Testis (tissue), 3 donors: ENCODE measurements around the gene ATP6V1E1. TPM values are rescaled to one million over a fixed set of nuclear protein-coding genes. Genes with fewer than 3 reads are reported as not detected.
"Not testable (repeated sequence)": the region's sequence is repeated elsewhere in the genome, so short reads cannot be mapped to it uniquely, and the experiment has no call there.

Source experiments
- DNase-seq: peaks from one replicate; pipeline ENCODE4 v3.0.0-alpha.2; 2019
- H3K27ac ChIP-seq, 2 donors: fragments of 200-600 bp; sonication (generic); one replicate each; pipeline ENCODE4 v1.5.1; 2019
- H3K27me3 ChIP-seq: fragments of 200-600 bp; sonication (generic); one replicate; pipeline ENCODE4 v1.5.1; 2019
- H3K36me3 ChIP-seq: fragments of 200-600 bp; sonication (generic); one replicate; pipeline ENCODE4 v1.5.1; 2017; ENCODE audit warnings: low read depth; ENCODE audit errors: missing control alignments
- H3K4me1 ChIP-seq: fragments of 200-600 bp; sonication (generic); one replicate; pipeline ENCODE4 v1.5.1; 2019
- H3K4me3 ChIP-seq, 2 donors: fragments of 200-600 bp; sonication (generic); one replicate each; pipeline ENCODE4 v1.5.1; 2017 to 2019
- H3K9me3 ChIP-seq: fragments of 200-600 bp; sonication (generic); one replicate; pipeline ENCODE4 v1.5.1; 2017
- CTCF ChIP-seq, 3 experiments: fragments of 450-650 bp in 2 of 3; fragments of 200-600 bp in 1 of 3; sonication (generic) in 1 of 3; IDR thresholded peaks; one replicate each; pipeline ENCODE4 v1.5.1; 2016 to 2019; ENCODE audit warnings: antibody characterized with exemption in 3 of 3, mild to moderate bottlenecking in 2 of 3, moderate library complexity in 1 of 3
- POLR2A ChIP-seq: fragments of 450-650 bp; IDR thresholded peaks from one replicate; pipeline ENCODE4 v1.6.1; 2017; ENCODE audit warnings: antibody characterized with exemption, mild to moderate bottlenecking, moderate library complexity
- WGBS, 2 donors: methylation state at CpG; one replicate each; pipeline ENCODE4 v1.1.5; 2018; 5-methylcytosine and 5-hydroxymethylcytosine counted together
- intact Hi-C: fragments of 100-400 bp; cut with DNase I; formaldehyde crosslinking; loops from one replicate; pipeline ENCODE4 v1.15.1; 2023; ENCODE audit warnings: low total_unique reads
- polyA plus RNA-seq: library from polyadenylated mRNA; stranded (reverse); fragments of 350-450 nt; fragmentation: Illumina TruSeq; extraction: RNeasy Lipid Tissue Mini Kit (QIAGEN cat#74804); gene quantifications from one replicate; pipeline ENCODE4 v1.2.3, GENCODE V29; 2014; ENCODE audit warnings: low read depth, low replicate concordance; ENCODE audit not compliant: insufficient read depth
- total RNA-seq, 2 donors: library from RNA; depleted of rRNA; stranded (reverse); fragments of >200 nt; gene quantifications; one replicate each; pipeline ENCODE4 v1.2.3, GENCODE V29; 2016

ATP6V1E1 gene
- total and polyA plus RNA-seq, 3 donors from 2014 or later: 130 to 160 (median 146) TPM

- WGBS, 2 donors: 65 to 82% methylated on average over 5 of the region's 5 CpGs
- Histone ChIP-seq H3K36me3 (no peaks in the 10 kb centered on the region), H3K4me3 (no peak overlapping the region), H3K27me3 (no peaks in the 10 kb centered on the region), H3K27ac (no peak overlapping the region), H3K9me3 (no peaks in the 10 kb centered on the region), H3K4me1 (peaks cover 17% of the 10 kb centered on the region)
- intact Hi-C loops: no loop called here
- TF ChIP-seq POLR2A (no peak), CTCF (IDR thresholded peaks at IDR 0.05) (no peak)
- no peak for DNase-seq
These were observed 53.4 kb downstream of the ATP6V1E1 start for GRCh38 chr22:17575151-17575550.

GRCh38 chr22:17570851-17571631, 57.5 kb downstream of the ATP6V1E1 start:
- H3K4me1 ChIP-seq: peaks cover 21% of the 10 kb centered on the region
- no peaks in the 10 kb centered on the region for H3K9me3 ChIP-seq
- no peaks in the 10 kb centered on the region for H3K27me3 ChIP-seq
- H3K36me3 ChIP-seq: no peaks in the 10 kb centered on the region
- DNase-seq: peak; percentile 81
- TF ChIP-seq POLR2A (no peak), CTCF (IDR thresholded peaks at IDR 0.05) (no peak)
- intact Hi-C loops: no loop called here
- peak overlapping the region; percentile 10 to 42 for H3K4me3 ChIP-seq
- WGBS, 2 donors: 27 to 32% methylated on average over 21 of the region's 21 CpGs
- peak overlapping the region; percentile 83 to 92 for H3K27ac ChIP-seq

- H3K4me3 ChIP-seq: no peak overlapping the region
- peak; percentile 32 for DNase-seq
- TF ChIP-seq POLR2A: no peak
- H3K4me1 ChIP-seq: peaks cover 21% of the 10 kb centered on the region
- 39 to 41% methylated on average over 8 of the region's 8 CpGs for WGBS, 2 donors
- no peaks in the 10 kb centered on the region for H3K9me3 ChIP-seq
- H3K27me3 ChIP-seq: no peaks in the 10 kb centered on the region
- peak overlapping the region; percentile 83 to 92 for H3K27ac ChIP-seq
- no peaks in the 10 kb centered on the region for H3K36me3 ChIP-seq
- intact Hi-C loops: no loop called here
These were observed 58.5 kb downstream of the ATP6V1E1 start for GRCh38 chr22:17569971-17570511.

GRCh38 chr22:17566776-17567175, 61.8 kb downstream of the ATP6V1E1 start:
- no peaks in the 10 kb centered on the region for H3K36me3 ChIP-seq
- 80 to 82% methylated on average over 10 of the region's 10 CpGs for WGBS, 2 donors
- peaks cover 36% of the 10 kb centered on the region for H3K4me1 ChIP-seq
- no peak for TF ChIP-seq CTCF (IDR thresholded peaks at IDR 0.05)
- no peak for TF ChIP-seq POLR2A
- no peaks in the 10 kb centered on the region for H3K27me3 ChIP-seq
- intact Hi-C loops: no loop called here
- no peak overlapping the region for H3K4me3 ChIP-seq
- no peak for DNase-seq
- no peak overlapping the region for H3K27ac ChIP-seq
- no peaks in the 10 kb centered on the region for H3K9me3 ChIP-seq

GRCh38 chr22:17566016-17566687, 62.4 kb downstream of the ATP6V1E1 start:
- 90 to 94% methylated on average over 19 of the region's 19 CpGs for WGBS, 2 donors
- H3K36me3 ChIP-seq, H3K9me3 ChIP-seq, H3K4me3 ChIP-seq, H3K27ac ChIP-seq, DNase-seq, H3K27me3 ChIP-seq, intact Hi-C loops: not testable (repeated sequence)
- peaks cover 30% of the 10 kb centered on the region for H3K4me1 ChIP-seq
